HG02938 (cell line): ENCODE measurements around the gene GRID1.
A peak's percentile ranks its signal among the peaks of the same experiment; 100 is the strongest.
"Not testable (repeated sequence)": the region's sequence is repeated elsewhere in the genome, so short reads cannot be mapped to it uniquely, and the experiment has no call there.

ENCODE experiments used
- ATAC-seq: cut with Tn5 transposase; IDR thresholded peaks from one replicate; pipeline ENCODE4 v1.9.1; 2021; ENCODE audit warnings: mild to moderate bottlenecking, moderate library complexity; ENCODE audit not compliant: unreplicated experiment

Gene GRID1

GRCh38 chr10:85978566-85979358, 387.8 kb downstream of the GRID1 start:
- ATAC-seq = no peak

DNA sequence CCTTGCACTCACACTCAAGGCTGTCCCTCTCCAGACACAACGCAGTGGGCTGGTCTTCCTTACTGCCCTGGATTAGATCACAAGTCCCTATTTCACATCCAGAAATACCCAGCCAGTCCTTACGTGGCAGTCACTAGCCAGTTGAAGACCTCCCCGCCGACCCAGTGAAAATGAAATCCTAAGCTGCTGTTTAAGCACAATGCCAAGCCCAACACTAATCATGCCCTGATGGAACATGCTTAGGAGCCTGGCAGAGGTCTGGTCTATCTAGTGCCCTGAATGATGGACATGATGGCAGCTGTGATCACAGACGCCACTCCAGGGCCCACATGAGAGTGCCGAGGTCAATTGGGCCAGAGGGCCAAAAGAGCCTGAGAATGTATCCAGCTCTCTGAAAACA, 389.0 kb downstream of the GRID1 start:
- ATAC-seq = no peak

DNA sequence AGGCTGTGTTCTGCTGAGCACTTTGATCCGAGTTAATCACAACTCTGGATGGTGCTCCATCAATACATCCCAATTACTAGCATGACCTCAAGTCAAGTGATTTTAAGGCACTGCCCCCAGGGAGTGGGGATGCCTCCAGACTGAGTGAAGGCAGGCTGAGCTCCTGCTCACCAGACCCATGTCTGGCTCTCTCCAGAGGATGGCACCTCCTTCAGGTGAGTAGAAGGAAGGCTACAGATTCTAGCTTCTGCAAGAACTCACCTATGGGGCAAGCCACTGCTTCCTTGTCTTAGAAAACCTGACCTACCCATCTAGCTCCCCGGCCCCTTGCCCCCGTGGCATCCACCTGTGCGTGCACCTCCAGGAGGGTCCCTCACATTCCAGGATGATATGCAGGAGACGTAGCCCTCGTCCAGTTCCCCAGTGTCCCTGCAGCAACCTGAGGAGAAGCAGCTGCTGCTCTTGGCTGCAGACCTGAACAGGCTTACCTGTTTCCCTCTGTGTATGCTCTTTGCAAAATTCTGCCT, 390.3 kb downstream of the GRID1 start:
- ATAC-seq = no peak

DNA sequence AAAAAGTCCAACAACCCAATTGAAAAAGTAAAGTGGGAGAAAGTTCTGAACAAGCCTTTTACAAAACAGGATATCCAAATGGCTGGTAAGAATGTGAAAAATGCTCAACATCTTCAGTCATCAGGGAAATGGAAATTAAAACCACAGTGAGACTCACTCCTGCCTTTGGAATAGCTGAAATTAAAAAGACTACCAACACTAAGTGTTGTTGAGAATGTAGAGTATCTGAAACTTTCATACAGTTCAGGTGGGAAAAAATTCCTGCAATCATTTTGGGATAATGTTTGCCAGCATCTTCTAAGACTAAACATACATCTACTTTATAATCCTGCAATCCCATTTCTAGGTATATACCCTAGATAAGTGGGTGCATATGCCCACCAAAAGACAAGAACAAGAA, 395.1 kb downstream of the GRID1 start:
- ATAC-seq = no peak

GRCh38 chr10:85967594-85967993, 399.0 kb downstream of the GRID1 start:
- ATAC-seq = peak; percentile 58

- ATAC-seq = no peak
Observed at GRCh38 chr10:85961479-85962067, 405.0 kb downstream of the GRID1 start.

DNA sequence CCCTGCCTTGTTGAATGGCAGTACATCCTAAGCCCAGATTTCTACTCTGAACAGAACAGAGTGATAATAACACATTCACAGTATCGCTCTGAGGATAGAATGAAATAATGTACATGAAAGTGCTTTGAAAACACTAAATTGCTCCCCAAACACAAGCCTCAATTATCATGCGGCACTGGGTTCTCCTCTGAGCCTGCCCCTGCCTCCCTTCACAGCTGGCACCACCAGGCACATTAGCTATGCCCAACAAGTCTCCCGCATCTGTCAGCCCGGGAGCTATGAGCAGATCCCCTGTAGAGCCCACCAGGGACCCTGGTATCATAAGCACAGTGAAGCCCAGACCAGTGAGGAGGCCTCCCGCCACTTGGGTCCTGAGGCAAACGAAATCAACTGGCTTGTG, 405.5 kb downstream of the GRID1 start:
- ATAC-seq = no peak

DNA sequence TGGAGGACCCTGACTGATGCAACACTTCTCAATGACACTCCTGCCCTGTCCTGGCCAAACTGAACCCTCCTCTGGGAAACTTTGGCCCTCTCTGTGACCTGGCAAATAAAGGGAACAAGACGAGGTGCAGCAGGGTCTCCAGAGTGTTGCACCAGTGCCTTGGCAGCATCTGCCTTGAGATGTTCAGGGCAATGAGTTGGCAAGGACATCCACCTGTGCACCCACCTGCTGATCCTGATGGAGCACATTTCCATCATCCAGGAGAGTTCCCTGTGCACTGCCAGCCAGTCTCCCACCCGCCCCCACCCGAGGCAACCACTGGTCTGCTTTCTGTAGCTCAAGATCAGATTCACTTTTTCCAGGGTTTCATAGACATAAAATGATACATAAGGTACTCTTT, 407.4 kb downstream of the GRID1 start:
- ATAC-seq = no peak

- no peak for ATAC-seq
Observed at GRCh38 chr10:85950921-85951320, 415.7 kb downstream of the GRID1 start.

- peak; percentile 89 for ATAC-seq
Observed at GRCh38 chr10:85946713-85947326, 419.8 kb downstream of the GRID1 start.

- no peak for ATAC-seq
Observed at GRCh38 chr10:85936161-85936560, 430.4 kb downstream of the GRID1 start.

- no peak for ATAC-seq
Observed at GRCh38 chr10:85934586-85934985, 432.0 kb downstream of the GRID1 start.

DNA sequence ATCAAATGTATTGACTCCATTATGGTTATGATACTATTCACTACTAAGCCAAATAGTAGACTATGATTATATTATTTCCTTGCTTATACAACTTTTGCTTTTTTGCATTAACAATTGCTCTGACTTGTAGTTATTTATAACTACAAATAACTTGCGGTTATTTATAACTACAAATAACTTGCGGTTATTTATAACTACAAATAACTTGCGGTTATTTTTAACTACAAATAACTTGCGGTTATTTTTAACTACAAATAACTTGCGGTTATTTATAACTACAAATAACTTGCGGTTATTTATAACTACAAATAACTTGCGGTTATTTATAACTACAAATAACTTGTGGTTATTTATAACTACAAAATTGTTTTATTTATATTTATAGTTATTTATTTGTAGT, 436.6 kb downstream of the GRID1 start:
- ATAC-seq = not testable (repeated sequence)

- no peak for ATAC-seq
Observed at GRCh38 chr10:85927952-85928665, 438.5 kb downstream of the GRID1 start.

- ATAC-seq = no peak
Observed at GRCh38 chr10:85926986-85927385, 439.6 kb downstream of the GRID1 start.

GRCh38 chr10:85926136-85926535, 440.5 kb downstream of the GRID1 start:
- no peak for ATAC-seq

GRCh38 chr10:85925201-85925750, 441.3 kb downstream of the GRID1 start:
- no peak for ATAC-seq

GRCh38 chr10:85924382-85925102, 442.1 kb downstream of the GRID1 start:
- no peak for ATAC-seq

DNA sequence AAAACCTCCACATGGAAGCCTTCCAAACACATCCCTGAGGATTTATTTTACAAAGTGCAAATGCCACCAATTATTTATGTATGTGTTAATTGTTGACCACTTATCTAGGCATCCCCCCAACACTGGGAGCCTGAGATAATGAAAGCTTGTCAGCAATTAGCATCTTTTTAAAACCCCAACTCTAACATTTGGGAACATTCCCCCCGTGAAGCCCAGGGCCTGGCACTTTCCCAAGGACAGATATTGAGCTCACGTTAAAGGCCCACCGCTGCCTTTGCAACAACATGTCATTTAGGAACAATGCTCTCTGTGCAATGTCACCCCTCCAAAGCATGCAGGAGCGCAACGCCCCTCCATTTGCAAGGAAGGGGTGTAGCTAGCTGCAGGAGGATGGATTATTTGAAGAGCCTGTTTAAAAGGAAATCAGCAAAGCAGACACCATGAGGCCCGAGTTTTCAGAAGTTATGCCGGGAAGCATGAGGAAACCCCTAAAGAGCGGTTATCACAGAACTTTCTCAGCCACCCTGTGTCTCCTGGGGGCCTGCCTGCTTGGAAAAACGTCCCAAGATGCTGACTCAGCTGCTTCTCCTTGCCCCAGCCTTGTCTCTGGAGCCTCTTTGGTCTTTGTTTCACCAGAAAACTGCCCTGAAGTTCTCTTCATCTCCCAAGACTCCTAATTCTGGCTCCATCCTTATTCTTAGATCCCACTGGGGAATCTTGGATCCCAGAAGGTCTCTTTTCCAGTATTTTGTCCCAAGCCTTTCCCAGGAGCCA, 444.1 kb downstream of the GRID1 start:
- no peak for ATAC-seq

DNA sequence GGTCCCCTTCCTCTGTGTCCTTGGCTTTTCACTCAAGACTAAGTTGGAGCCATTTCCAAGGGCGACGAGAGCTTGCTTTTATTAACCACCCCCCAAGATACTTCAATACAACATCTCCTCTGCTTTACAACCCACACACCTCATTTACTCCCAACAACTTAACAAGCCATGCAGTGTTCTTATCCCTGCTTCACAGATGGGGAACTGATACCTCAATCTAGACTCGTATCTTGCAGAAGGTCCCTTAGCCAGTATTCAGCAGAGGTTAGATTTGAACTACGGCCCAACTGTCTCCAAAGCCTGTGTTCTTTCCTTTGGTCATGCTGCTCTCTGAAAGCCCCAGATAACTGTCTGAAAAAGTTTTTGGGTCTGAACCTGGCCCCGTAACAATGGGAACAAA, 444.8 kb downstream of the GRID1 start:
- no peak for ATAC-seq
